GM21825 (cell line): ENCODE data around the gene KDM3A.
A peak's percentile ranks its signal among the peaks of the same experiment; 100 is the strongest.

Source experiments
- ATAC-seq: cut with Tn5 transposase; IDR thresholded peaks from one replicate; pipeline ENCODE4 v1.9.1; 2021; ENCODE audit warnings: mild to moderate bottlenecking, moderate library complexity; ENCODE audit not compliant: unreplicated experiment

The KDM3A gene

GRCh38 chr2:86434290-86434689, 6.9 kb upstream of the KDM3A start:
- ATAC-seq: no peak

GRCh38 chr2:86435531-86435930, 5.6 kb upstream of the KDM3A start:
- no peak for ATAC-seq

- ATAC-seq: no peak
These were observed 4.8 kb upstream of the KDM3A start for GRCh38 chr2:86436328-86436727.

- no peak for ATAC-seq
These were observed 1.1 kb upstream of the KDM3A start for GRCh38 chr2:86439879-86440630.

GRCh38 chr2:86441392-86441881, 266 bp downstream of the KDM3A start:
- ATAC-seq: no peak

GRCh38 chr2:86441882-86442641, 891 bp downstream of the KDM3A start:
- ATAC-seq: peak; percentile 21

- ATAC-seq: peak; percentile 51
These were observed 1.5 kb downstream of the KDM3A start for GRCh38 chr2:86442642-86443005.

- no peak for ATAC-seq
These were observed 2.6 kb downstream of the KDM3A start for GRCh38 chr2:86443631-86444350.

- ATAC-seq: no peak
These were observed 4.3 kb downstream of the KDM3A start for GRCh38 chr2:86445436-86445835.

GRCh38 chr2:86446060-86446459, 4.9 kb downstream of the KDM3A start:
- no peak for ATAC-seq

GRCh38 chr2:86453836-86454235, 12.7 kb downstream of the KDM3A start:
- ATAC-seq: no peak

GRCh38 chr2:86454238-86454637, 13.1 kb downstream of the KDM3A start:
- no peak for ATAC-seq

- no peak for ATAC-seq
These were observed 14.0 kb downstream of the KDM3A start for GRCh38 chr2:86455181-86455580.

- ATAC-seq: no peak
These were observed 20.0 kb downstream of the KDM3A start for GRCh38 chr2:86461042-86461743.

- ATAC-seq: no peak
These were observed 23.5 kb downstream of the KDM3A start for GRCh38 chr2:86464652-86465051.

- no peak for ATAC-seq
These were observed 25.1 kb downstream of the KDM3A start for GRCh38 chr2:86466306-86466705.

- no peak for ATAC-seq
These were observed 27.2 kb downstream of the KDM3A start for GRCh38 chr2:86468162-86469033.

GRCh38 chr2:86470890-86471289, 29.7 kb downstream of the KDM3A start:
- ATAC-seq: no peak

- no peak for ATAC-seq
These were observed 30.5 kb downstream of the KDM3A start for GRCh38 chr2:86471637-86472036.

- no peak for ATAC-seq
These were observed 34.9 kb downstream of the KDM3A start for GRCh38 chr2:86476092-86476491.
